ENCODE results near the gene ARPC3. TPM values are rescaled to one million over a fixed set of nuclear protein-coding genes. Genes with fewer than 3 reads are reported as not detected.
"Not testable (repeated sequence)": the region's sequence is repeated elsewhere in the genome, so short reads cannot be mapped to it uniquely, and the experiment has no call there.

ARPC3 gene
- total and polyA plus RNA-seq, 12 donors, result 71.9 to 212 (median 84.5) TPM

DNA sequence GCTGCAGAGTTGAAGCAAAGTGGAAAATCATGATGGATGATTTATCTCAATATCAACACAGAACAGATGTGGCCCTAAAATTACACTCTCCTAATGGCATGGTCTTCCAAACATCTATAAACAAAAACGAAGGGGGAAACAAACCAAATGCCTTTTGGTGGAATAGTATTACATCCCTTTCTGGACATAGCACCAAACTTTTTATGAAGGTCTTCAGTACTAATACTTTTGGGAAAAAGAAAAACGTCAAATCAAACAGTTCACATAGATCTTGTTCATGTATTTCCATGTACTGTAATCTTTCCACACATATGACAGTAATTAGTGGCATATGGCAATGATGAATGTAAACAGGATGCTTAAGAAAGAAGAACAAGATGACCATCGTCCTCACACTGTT, 23.7 kb downstream of the ARPC3 start:
- no peak overlapping the region for H3K27ac ChIP-seq
- no peaks in the 10 kb centered on the region for H3K36me3 ChIP-seq

DNA sequence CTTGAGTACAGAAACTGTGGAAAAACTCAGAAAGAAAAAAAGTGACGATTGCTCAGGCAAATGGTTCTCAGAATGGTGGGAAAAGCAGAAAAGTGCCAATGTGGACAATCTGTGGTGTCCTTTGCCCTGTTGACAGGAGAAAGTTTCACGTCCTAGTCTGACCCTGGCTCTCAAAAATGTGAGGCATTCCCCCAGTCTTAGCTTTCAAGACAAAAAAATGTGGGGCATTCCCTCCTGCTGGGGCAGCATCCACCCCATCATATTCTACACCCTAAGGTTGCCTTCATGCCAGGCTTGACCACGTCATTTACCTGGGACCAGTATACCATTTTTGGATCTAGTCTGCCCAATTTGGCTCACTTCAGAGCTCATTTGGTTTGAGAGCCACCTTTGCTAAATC, 25.9 kb downstream of the ARPC3 start:
- Histone ChIP-seq H3K4me1 (no peaks in the 10 kb centered on the region), H3K9me3 (no peaks in the 10 kb centered on the region), H3K27ac (no peak overlapping the region), H3K4me3 (no peak overlapping the region), H3K27me3 (no peaks in the 10 kb centered on the region), H3K36me3 (no peaks in the 10 kb centered on the region)
- no peak for ATAC-seq
- TF ChIP-seq CTCF (IDR thresholded peaks at IDR 0.05), result no peak
- intact Hi-C loops (cut with DNase I), result loop anchor here in 1 of 10 donors (5.0 kb wide), 1 partner anchor 327 kb away; no protein-coding TSS in a partner anchor
- DNase-seq, result no peak
- WGBS, 2 donors, result 78 to 83% methylated on average over 3 of the region's 3 CpGs

More for the DNA sequence above, 23.7 kb downstream of the ARPC3 start:
- Histone ChIP-seq H3K9me3 (no peaks in the 10 kb centered on the region), H3K27me3 (no peaks in the 10 kb centered on the region), H3K4me1 (peaks cover 0 to 4% (median 0%) of the 10 kb centered on the region in 9 donors), H3K4me3 (no peak overlapping the region)
- no peak for TF ChIP-seq CTCF (IDR thresholded peaks at IDR 0.05)
- no peak for DNase-seq
- ATAC-seq, result no peak
- 56 to 65% methylated on average over 3 of the region's 3 CpGs for WGBS, 2 donors
- intact Hi-C loops (cut with DNase I), result no loop called here

DNA sequence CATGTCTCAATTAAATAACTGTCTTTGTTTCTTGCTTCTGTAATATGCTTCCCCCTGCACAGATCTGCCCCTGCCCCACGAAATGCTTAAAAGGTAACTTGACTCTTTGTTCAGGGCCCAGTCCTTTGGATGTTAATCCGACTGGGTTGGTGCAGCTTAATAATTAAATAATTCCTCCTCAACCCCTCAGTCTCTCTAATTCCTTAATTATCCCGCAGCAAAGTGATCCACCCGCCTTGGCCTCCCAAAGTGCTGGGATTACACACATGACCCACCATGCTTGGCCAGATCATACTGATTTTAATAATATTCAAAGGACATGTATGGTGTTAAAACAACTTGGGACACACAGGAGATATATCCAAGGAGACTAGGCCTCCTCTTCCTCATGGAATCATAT, 28.4 kb downstream of the ARPC3 start:
- no peak overlapping the region for H3K4me3 ChIP-seq
- no peak for ATAC-seq
- no peaks in the 10 kb centered on the region for H3K9me3 ChIP-seq
- 80 to 84% methylated on average over 4 of the region's 4 CpGs for WGBS, 2 donors
- H3K27me3 ChIP-seq, result peaks cover 0 to 8% (median 0%) of the 10 kb centered on the region in 7 donors
- H3K36me3 ChIP-seq, result no peaks in the 10 kb centered on the region
- no peak for DNase-seq
- TF ChIP-seq CTCF (IDR thresholded peaks at IDR 0.05), result no peak
- H3K27ac ChIP-seq, result no peak overlapping the region
- intact Hi-C loops (cut with DNase I), result loop anchor here in 1 of 10 donors (5.0 kb wide), 1 partner anchor 324 kb away; no protein-coding TSS in a partner anchor
- H3K4me1 ChIP-seq, result peaks cover 0 to 3% (median 0%) of the 10 kb centered on the region in 9 donors

DNA sequence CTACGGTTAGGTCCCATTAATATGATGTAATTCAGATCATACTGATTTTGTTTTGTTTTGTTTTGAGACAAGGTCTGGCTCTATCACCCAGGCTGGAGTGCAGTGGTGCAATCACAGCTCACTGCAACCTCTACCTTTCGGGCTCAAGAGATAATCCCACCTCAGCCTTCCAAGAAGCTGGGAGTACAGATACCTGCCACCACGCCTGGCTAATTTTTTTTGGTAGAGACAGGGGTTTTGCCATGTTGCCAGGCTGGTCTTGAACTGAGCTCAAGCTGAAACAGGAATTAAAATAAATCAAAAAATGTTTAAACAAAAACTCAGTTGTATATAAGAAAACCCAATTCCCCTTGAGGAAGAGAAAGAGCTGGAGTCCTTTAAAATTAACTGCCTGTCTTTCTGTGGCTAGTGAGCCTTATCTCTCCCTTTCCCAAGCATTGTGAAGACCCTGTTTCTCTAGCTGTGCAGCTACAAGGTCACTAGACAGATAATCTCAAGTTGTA, 28.9 kb downstream of the ARPC3 start:
- Histone ChIP-seq H3K4me3 (no peak overlapping the region), H3K36me3 (no peaks in the 10 kb centered on the region), H3K4me1 (peaks cover 0 to 3% (median 0%) of the 10 kb centered on the region in 9 donors), H3K27ac (no peak overlapping the region), H3K27me3 (peaks cover 0 to 8% (median 0%) of the 10 kb centered on the region in 7 donors), H3K9me3 (no peaks in the 10 kb centered on the region)
- TF ChIP-seq CTCF (IDR thresholded peaks at IDR 0.05), result no peak
- DNase-seq (no peak), ATAC-seq (no peak)
- 57 to 58% methylated on average over 3 of the region's 3 CpGs for WGBS, 2 donors
- intact Hi-C loops (cut with DNase I), result loop anchor here in 1 of 10 donors (5.0 kb wide), 1 partner anchor 324 kb away; no protein-coding TSS in a partner anchor

GRCh38 chr12:110420644-110421043, 29.5 kb downstream of the ARPC3 start:
- not testable (repeated sequence) for H3K9me3 ChIP-seq, H3K4me3 ChIP-seq, H3K4me1 ChIP-seq, H3K27me3 ChIP-seq, ATAC-seq, H3K27ac ChIP-seq, DNase-seq, H3K36me3 ChIP-seq
- intact Hi-C loops (cut with DNase I), result loop anchor here in 1 of 10 donors (5.0 kb wide), 1 partner anchor 323 kb away; no protein-coding TSS in a partner anchor
- 94 to 96% methylated on average over 1 of the region's 1 CpG for WGBS, 2 donors

GRCh38 chr12:110417113-110417512, 33.0 kb downstream of the ARPC3 start:
- H3K4me3 ChIP-seq; intact Hi-C loops (cut with DNase I); H3K27ac ChIP-seq; H3K36me3 ChIP-seq; H3K27me3 ChIP-seq; H3K4me1 ChIP-seq; DNase-seq; H3K9me3 ChIP-seq; ATAC-seq: not testable (repeated sequence)
- 76 to 86% methylated on average over 3 of the region's 3 CpGs for WGBS, 2 donors

- H3K9me3 ChIP-seq; H3K4me1 ChIP-seq; H3K36me3 ChIP-seq; H3K4me3 ChIP-seq; intact Hi-C loops (cut with DNase I); ATAC-seq; DNase-seq; H3K27ac ChIP-seq; H3K27me3 ChIP-seq: not testable (repeated sequence)
- 85 to 86% methylated on average over 6 of the region's 6 CpGs for WGBS, 2 donors
Observed at GRCh38 chr12:110410086-110410485, 40.1 kb downstream of the ARPC3 start.

Measured in heart right ventricle (tissue), 16 donors.